Measurements from ENCODE around the gene DNAJC12. TPM values are rescaled to one million over a fixed set of nuclear protein-coding genes. Genes with fewer than 3 reads are reported as not detected.

The DNAJC12 gene
- total and polyA plus RNA-seq, 5 donors from 2014 or later, result 0.43 to 0.61 TPM; not detected in 3

- H3K27me3 Mint-ChIP-seq, result peaks cover 15% of the 10 kb centered on the region
- no peak for DNase-seq
- H3K36me3 ChIP-seq (ENCODE audit: control insufficient read depth, insufficient read depth, low read length), result no peaks in the 10 kb centered on the region
- H3K4me1 ChIP-seq (ENCODE audit: control insufficient read depth, insufficient read depth, low read length, poor library complexity, severe bottlenecking), result no peaks in the 10 kb centered on the region
- no peaks in the 10 kb centered on the region for H3K36me3 Mint-ChIP-seq
- H3K27ac ChIP-seq (ENCODE audit: insufficient read depth, low read length, poor library complexity, severe bottlenecking), result no peak overlapping the region
- H3K4me3 ChIP-seq (ENCODE audit: low read depth, low read length), result no peak overlapping the region
- no peak overlapping the region for H3K4me3 Mint-ChIP-seq
- H3K9me3 ChIP-seq (ENCODE audit: control insufficient read depth in 2 of 2, low read length in 2 of 2), result no peaks in the 10 kb centered on the region
- H3K4me1 Mint-ChIP-seq, result no peaks in the 10 kb centered on the region
- H3K27ac Mint-ChIP-seq, result no peak overlapping the region
- ATAC-seq (ENCODE audit: low read depth in 2 of 2), result no peak
- no peaks in the 10 kb centered on the region for H3K9me3 Mint-ChIP-seq
- no peaks in the 10 kb centered on the region for H3K27me3 ChIP-seq (ENCODE audit: control insufficient read depth, insufficient read depth, low read length)
Observed at GRCh38 chr10:67802767-67803538, 35.0 kb downstream of the DNAJC12 start.

- no peaks in the 10 kb centered on the region for H3K4me1 Mint-ChIP-seq
Observed at GRCh38 chr10:67801118-67801517, 36.9 kb downstream of the DNAJC12 start.

GRCh38 chr10:67794909-67795460 lies 43.0 kb downstream of the DNAJC12 start:
- Histone ChIP-seq H3K36me3 (ENCODE audit: control insufficient read depth, insufficient read depth, low read length) (no peaks in the 10 kb centered on the region), H3K27me3 (ENCODE audit: control insufficient read depth, insufficient read depth, low read length) (no peaks in the 10 kb centered on the region), H3K4me1 (ENCODE audit: control insufficient read depth, insufficient read depth, low read length, poor library complexity, severe bottlenecking) (no peaks in the 10 kb centered on the region), H3K27ac (ENCODE audit: insufficient read depth, low read length, poor library complexity, severe bottlenecking) (no peak overlapping the region), H3K4me3 (ENCODE audit: low read depth, low read length) (no peak overlapping the region), H3K9me3 (ENCODE audit: control insufficient read depth in 2 of 2, low read length in 2 of 2) (no peaks in the 10 kb centered on the region)
- Mint-ChIP-seq H3K27ac (no peak overlapping the region), H3K4me1 (peaks cover 0 to 15% (median 6%) of the 10 kb centered on the region in 4 donors), H3K27me3 (peaks cover 5% of the 10 kb centered on the region), H3K9me3 (no peaks in the 10 kb centered on the region), H3K4me3 (no peak overlapping the region), H3K36me3 (no peaks in the 10 kb centered on the region)
- DNase-seq, result no peak
- ATAC-seq (ENCODE audit: low read depth in 2 of 2), result no peak

More at GRCh38 chr10:67801118-67801517, 36.9 kb downstream of the DNAJC12 start:
- no peaks in the 10 kb centered on the region for H3K4me1 ChIP-seq (ENCODE audit: control insufficient read depth, insufficient read depth, low read length, poor library complexity, severe bottlenecking)
- H3K4me3 Mint-ChIP-seq, result no peak overlapping the region
- H3K9me3 Mint-ChIP-seq, result no peaks in the 10 kb centered on the region
- no peak for DNase-seq
- no peak overlapping the region for H3K4me3 ChIP-seq (ENCODE audit: low read depth, low read length)
- peaks cover 12% of the 10 kb centered on the region for H3K27me3 Mint-ChIP-seq
- no peak overlapping the region for H3K27ac ChIP-seq (ENCODE audit: insufficient read depth, low read length, poor library complexity, severe bottlenecking)
- ATAC-seq (ENCODE audit: low read depth in 2 of 2), result no peak
- no peaks in the 10 kb centered on the region for H3K36me3 ChIP-seq (ENCODE audit: control insufficient read depth, insufficient read depth, low read length)
- no peaks in the 10 kb centered on the region for H3K36me3 Mint-ChIP-seq
- H3K9me3 ChIP-seq (ENCODE audit: control insufficient read depth in 2 of 2, low read length in 2 of 2), result no peaks in the 10 kb centered on the region
- H3K27ac Mint-ChIP-seq, result no peak overlapping the region
- H3K27me3 ChIP-seq (ENCODE audit: control insufficient read depth, insufficient read depth, low read length), result no peaks in the 10 kb centered on the region

- H3K9me3 Mint-ChIP-seq, result no peaks in the 10 kb centered on the region
Observed at GRCh38 chr10:67794256-67794655, 43.7 kb downstream of the DNAJC12 start.

GRCh38 chr10:67793313-67793712 lies 44.7 kb downstream of the DNAJC12 start:
- Mint-ChIP-seq H3K4me3 (no peak overlapping the region), H3K27me3 (peaks cover 4% of the 10 kb centered on the region), H3K4me1 (peaks cover 0 to 20% (median 7%) of the 10 kb centered on the region in 4 donors), H3K36me3 (no peaks in the 10 kb centered on the region), H3K9me3 (no peaks in the 10 kb centered on the region), H3K27ac (no peak overlapping the region)
- no peaks in the 10 kb centered on the region for H3K27me3 ChIP-seq (ENCODE audit: control insufficient read depth, insufficient read depth, low read length)
- H3K27ac ChIP-seq (ENCODE audit: insufficient read depth, low read length, poor library complexity, severe bottlenecking), result no peak overlapping the region
- no peaks in the 10 kb centered on the region for H3K36me3 ChIP-seq (ENCODE audit: control insufficient read depth, insufficient read depth, low read length)
- ATAC-seq (ENCODE audit: low read depth in 2 of 2), result no peak
- no peak overlapping the region for H3K4me3 ChIP-seq (ENCODE audit: low read depth, low read length)
- H3K4me1 ChIP-seq (ENCODE audit: control insufficient read depth, insufficient read depth, low read length, poor library complexity, severe bottlenecking), result no peaks in the 10 kb centered on the region
- H3K9me3 ChIP-seq (ENCODE audit: control insufficient read depth in 2 of 2, low read length in 2 of 2), result no peaks in the 10 kb centered on the region
- no peak for DNase-seq

More at GRCh38 chr10:67794256-67794655, 43.7 kb downstream of the DNAJC12 start:
- Mint-ChIP-seq H3K27ac (no peak overlapping the region), H3K4me1 (peaks cover 0 to 15% (median 6%) of the 10 kb centered on the region in 4 donors), H3K27me3 (no peaks in the 10 kb centered on the region), H3K36me3 (no peaks in the 10 kb centered on the region), H3K4me3 (no peak overlapping the region)
- Histone ChIP-seq H3K27me3 (ENCODE audit: control insufficient read depth, insufficient read depth, low read length) (no peaks in the 10 kb centered on the region), H3K27ac (ENCODE audit: insufficient read depth, low read length, poor library complexity, severe bottlenecking) (no peak overlapping the region), H3K4me3 (ENCODE audit: low read depth, low read length) (no peak overlapping the region), H3K36me3 (ENCODE audit: control insufficient read depth, insufficient read depth, low read length) (no peaks in the 10 kb centered on the region), H3K9me3 (ENCODE audit: control insufficient read depth in 2 of 2, low read length in 2 of 2) (no peaks in the 10 kb centered on the region), H3K4me1 (ENCODE audit: control insufficient read depth, insufficient read depth, low read length, poor library complexity, severe bottlenecking) (no peaks in the 10 kb centered on the region)
- ATAC-seq (ENCODE audit: low read depth in 2 of 2), result no peak
- DNase-seq, result no peak

GRCh38 chr10:67792653-67793052 lies 45.3 kb downstream of the DNAJC12 start:
- H3K4me1 ChIP-seq (ENCODE audit: control insufficient read depth, insufficient read depth, low read length, poor library complexity, severe bottlenecking), result no peaks in the 10 kb centered on the region
- Mint-ChIP-seq H3K27me3 (peaks cover 5% of the 10 kb centered on the region), H3K9me3 (no peaks in the 10 kb centered on the region), H3K27ac (no peak overlapping the region), H3K36me3 (no peaks in the 10 kb centered on the region), H3K4me1 (peaks cover 0 to 23% (median 8%) of the 10 kb centered on the region in 4 donors), H3K4me3 (no peak overlapping the region)
- DNase-seq, result no peak
- H3K4me3 ChIP-seq (ENCODE audit: low read depth, low read length), result no peak overlapping the region
- no peak overlapping the region for H3K27ac ChIP-seq (ENCODE audit: insufficient read depth, low read length, poor library complexity, severe bottlenecking)
- H3K36me3 ChIP-seq (ENCODE audit: control insufficient read depth, insufficient read depth, low read length), result no peaks in the 10 kb centered on the region
- ATAC-seq (ENCODE audit: low read depth in 2 of 2), result no peak
- H3K9me3 ChIP-seq (ENCODE audit: control insufficient read depth in 2 of 2, low read length in 2 of 2), result no peaks in the 10 kb centered on the region
- H3K27me3 ChIP-seq (ENCODE audit: control insufficient read depth, insufficient read depth, low read length), result no peaks in the 10 kb centered on the region

- no peaks in the 10 kb centered on the region for H3K36me3 ChIP-seq (ENCODE audit: control insufficient read depth, insufficient read depth, low read length)
- no peak overlapping the region for H3K4me3 ChIP-seq (ENCODE audit: low read depth, low read length)
- peaks cover 5% of the 10 kb centered on the region for H3K27me3 Mint-ChIP-seq
- DNase-seq, result peak in 1 of 3 donors; percentile 51
- H3K27me3 ChIP-seq (ENCODE audit: control insufficient read depth, insufficient read depth, low read length), result no peaks in the 10 kb centered on the region
- peaks cover 0 to 23% (median 8%) of the 10 kb centered on the region in 4 donors for H3K4me1 Mint-ChIP-seq
- no peak for ATAC-seq (ENCODE audit: low read depth in 2 of 2)
- no peaks in the 10 kb centered on the region for H3K4me1 ChIP-seq (ENCODE audit: control insufficient read depth, insufficient read depth, low read length, poor library complexity, severe bottlenecking)
- no peaks in the 10 kb centered on the region for H3K9me3 ChIP-seq (ENCODE audit: control insufficient read depth in 2 of 2, low read length in 2 of 2)
- no peak overlapping the region for H3K4me3 Mint-ChIP-seq
- no peaks in the 10 kb centered on the region for H3K36me3 Mint-ChIP-seq
- H3K27ac ChIP-seq (ENCODE audit: insufficient read depth, low read length, poor library complexity, severe bottlenecking), result no peak overlapping the region
- no peak overlapping the region for H3K27ac Mint-ChIP-seq
- H3K9me3 Mint-ChIP-seq, result no peaks in the 10 kb centered on the region
Observed at GRCh38 chr10:67790534-67791408, 47.2 kb downstream of the DNAJC12 start.
